GM18508 (cell line): Measurements from ENCODE around the gene JMJD1C.
"Not testable (repeated sequence)": the region's sequence is repeated elsewhere in the genome, so short reads cannot be mapped to it uniquely, and the experiment has no call there.

Experiments used
- ATAC-seq: cut with Tn5 transposase; IDR thresholded peaks from one replicate; pipeline ENCODE4 v1.9.1; 2021; ENCODE audit warnings: moderate number of reproducible peaks; ENCODE audit not compliant: insufficient read depth, unreplicated experiment

The JMJD1C gene

GRCh38 chr10:63373176-63373575 lies 92.6 kb downstream of the JMJD1C start:
- no peak for ATAC-seq

- ATAC-seq: no peak
Measured at GRCh38 chr10:63369711-63370110, 96.1 kb downstream of the JMJD1C start.

- no peak for ATAC-seq
Measured at GRCh38 chr10:63368365-63368764, 97.4 kb downstream of the JMJD1C start.

- no peak for ATAC-seq
Measured at GRCh38 chr10:63366933-63367332, 98.8 kb downstream of the JMJD1C start.

GRCh38 chr10:63365976-63366765 lies 99.6 kb downstream of the JMJD1C start:
- ATAC-seq: no peak

GRCh38 chr10:63364918-63365317 lies 100.9 kb downstream of the JMJD1C start:
- no peak for ATAC-seq

GRCh38 chr10:63363951-63364350 lies 101.8 kb downstream of the JMJD1C start:
- no peak for ATAC-seq

- ATAC-seq: no peak
Measured at GRCh38 chr10:63355682-63356081, 110.1 kb downstream of the JMJD1C start.

GRCh38 chr10:63352976-63353375 lies 112.8 kb downstream of the JMJD1C start:
- no peak for ATAC-seq

- ATAC-seq: no peak
Measured at GRCh38 chr10:63348245-63348850, 117.4 kb downstream of the JMJD1C start.

GRCh38 chr10:63346015-63346441 lies 119.7 kb downstream of the JMJD1C start:
- no peak for ATAC-seq

GRCh38 chr10:63344269-63344668 lies 121.5 kb downstream of the JMJD1C start:
- ATAC-seq: no peak

GRCh38 chr10:63343476-63343875 lies 122.3 kb downstream of the JMJD1C start:
- no peak for ATAC-seq

GRCh38 chr10:63339640-63340039 lies 126.1 kb downstream of the JMJD1C start:
- not testable (repeated sequence) for ATAC-seq

- ATAC-seq: no peak
Measured at GRCh38 chr10:63337455-63338251, 128.1 kb downstream of the JMJD1C start.

- no peak for ATAC-seq
Measured at GRCh38 chr10:63331586-63331985, 134.2 kb downstream of the JMJD1C start.

- ATAC-seq: no peak
Measured at GRCh38 chr10:63324495-63324854, 141.3 kb downstream of the JMJD1C start.

GRCh38 chr10:63323701-63324494 lies 141.9 kb downstream of the JMJD1C start:
- no peak for ATAC-seq

- ATAC-seq: no peak
Measured at GRCh38 chr10:63320683-63321082, 145.1 kb downstream of the JMJD1C start.

- ATAC-seq: no peak
Measured at GRCh38 chr10:63319231-63319630, 146.5 kb downstream of the JMJD1C start.
